Central memory CD4-positive, alpha-beta T cell (primary cell): ENCODE measurements around the gene CFAP92.

Source experiments
- DNase-seq: peaks from one replicate; pipeline ENCODE4 v3.0.0; 2022

Gene CFAP92

GRCh38 chr3:129025108-129025507 lies 31.2 kb upstream of the CFAP92 start:
- DNase-seq, result no peak

- no peak for DNase-seq
Measured at GRCh38 chr3:129023909-129024308, 30.0 kb upstream of the CFAP92 start.

GRCh38 chr3:129023008-129023358 lies 29.1 kb upstream of the CFAP92 start:
- no peak for DNase-seq

- DNase-seq, result no peak
Measured at GRCh38 chr3:129022114-129023007, 28.5 kb upstream of the CFAP92 start.

- DNase-seq, result no peak
Measured at GRCh38 chr3:129021140-129021551, 27.3 kb upstream of the CFAP92 start.

- DNase-seq, result no peak
Measured at GRCh38 chr3:129020691-129021090, 26.8 kb upstream of the CFAP92 start.

GRCh38 chr3:129019266-129019665 lies 25.4 kb upstream of the CFAP92 start:
- no peak for DNase-seq

- no peak for DNase-seq
Measured at GRCh38 chr3:129018751-129019150, 24.9 kb upstream of the CFAP92 start.

GRCh38 chr3:129018271-129018670 lies 24.4 kb upstream of the CFAP92 start:
- no peak for DNase-seq

GRCh38 chr3:129017484-129017899 lies 23.6 kb upstream of the CFAP92 start:
- DNase-seq, result no peak

- DNase-seq, result peak; percentile 68
Measured at GRCh38 chr3:129016720-129017483, 23.0 kb upstream of the CFAP92 start.

- DNase-seq, result peak; percentile 63
Measured at GRCh38 chr3:129016356-129016719, 22.5 kb upstream of the CFAP92 start.

GRCh38 chr3:129015388-129016105 lies 21.7 kb upstream of the CFAP92 start:
- DNase-seq, result peak; percentile 45

- no peak for DNase-seq
Measured at GRCh38 chr3:129014793-129015345, 21.0 kb upstream of the CFAP92 start.

GRCh38 chr3:129014148-129014547 lies 20.3 kb upstream of the CFAP92 start:
- no peak for DNase-seq

GRCh38 chr3:129013491-129013891 lies 19.6 kb upstream of the CFAP92 start:
- no peak for DNase-seq

GRCh38 chr3:129010310-129010956 lies 16.6 kb upstream of the CFAP92 start:
- no peak for DNase-seq

- DNase-seq, result no peak
Measured at GRCh38 chr3:129009266-129009665, 15.4 kb upstream of the CFAP92 start.

- DNase-seq, result no peak
Measured at GRCh38 chr3:129007792-129008191, 13.9 kb upstream of the CFAP92 start.

GRCh38 chr3:129006864-129007263 lies 13.0 kb upstream of the CFAP92 start:
- DNase-seq, result no peak

- DNase-seq, result no peak
Measured at GRCh38 chr3:129005526-129006303, 11.8 kb upstream of the CFAP92 start.
